GM12872 (cell line): ENCODE results near the gene RHOG.

ENCODE experiments used
- TF ChIP-seq, protein P1 (sequence below): IDR thresholded peaks from 3 replicates; pipeline ENCODE4 v1.5.1; 2011; ENCODE audit warnings: low read depth, mild to moderate bottlenecking, low read length, moderate library complexity; ENCODE audit not compliant: insufficient read depth

The RHOG gene

DNA sequence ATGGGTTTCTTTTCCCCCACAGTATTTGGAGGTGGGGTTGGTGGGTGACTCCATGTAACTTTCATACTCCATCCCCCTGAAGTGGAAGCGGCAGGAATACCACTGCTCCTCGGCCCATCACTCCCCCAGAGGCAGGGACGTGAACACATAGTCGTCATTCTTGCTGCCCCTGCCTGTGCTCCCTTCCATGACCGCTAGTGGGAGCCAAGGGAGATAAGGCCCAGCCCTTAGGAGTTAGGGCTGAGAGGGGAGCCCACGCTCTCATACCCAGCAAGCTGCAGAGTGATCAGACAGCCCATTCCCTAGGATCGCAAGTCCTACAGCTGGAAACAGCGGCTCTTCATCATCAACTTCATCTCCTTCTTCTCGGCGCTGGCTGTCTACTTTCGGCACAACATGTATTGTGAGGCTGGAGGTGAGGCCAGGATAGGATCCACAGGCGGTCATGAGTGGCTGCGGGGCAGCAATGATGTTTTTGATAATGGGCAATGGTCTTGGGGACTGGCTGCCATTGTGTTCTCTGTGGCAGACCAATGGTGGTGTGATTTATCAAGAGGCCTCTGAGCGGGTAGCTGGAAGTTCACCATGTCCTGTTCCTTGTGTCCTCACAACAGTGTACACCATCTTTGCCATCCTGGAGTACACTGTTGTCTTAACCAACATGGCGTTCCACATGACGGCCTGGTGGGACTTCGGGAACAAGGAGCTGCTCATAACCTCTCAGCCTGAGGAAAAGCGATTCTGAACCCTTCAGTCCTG, 15.9 kb downstream of the RHOG start:
- TF ChIP-seq, protein P1, sequence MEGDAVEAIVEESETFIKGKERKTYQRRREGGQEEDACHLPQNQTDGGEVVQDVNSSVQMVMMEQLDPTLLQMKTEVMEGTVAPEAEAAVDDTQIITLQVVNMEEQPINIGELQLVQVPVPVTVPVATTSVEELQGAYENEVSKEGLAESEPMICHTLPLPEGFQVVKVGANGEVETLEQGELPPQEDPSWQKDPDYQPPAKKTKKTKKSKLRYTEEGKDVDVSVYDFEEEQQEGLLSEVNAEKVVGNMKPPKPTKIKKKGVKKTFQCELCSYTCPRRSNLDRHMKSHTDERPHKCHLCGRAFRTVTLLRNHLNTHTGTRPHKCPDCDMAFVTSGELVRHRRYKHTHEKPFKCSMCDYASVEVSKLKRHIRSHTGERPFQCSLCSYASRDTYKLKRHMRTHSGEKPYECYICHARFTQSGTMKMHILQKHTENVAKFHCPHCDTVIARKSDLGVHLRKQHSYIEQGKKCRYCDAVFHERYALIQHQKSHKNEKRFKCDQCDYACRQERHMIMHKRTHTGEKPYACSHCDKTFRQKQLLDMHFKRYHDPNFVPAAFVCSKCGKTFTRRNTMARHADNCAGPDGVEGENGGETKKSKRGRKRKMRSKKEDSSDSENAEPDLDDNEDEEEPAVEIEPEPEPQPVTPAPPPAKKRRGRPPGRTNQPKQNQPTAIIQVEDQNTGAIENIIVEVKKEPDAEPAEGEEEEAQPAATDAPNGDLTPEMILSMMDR: peak; percentile 97

DNA sequence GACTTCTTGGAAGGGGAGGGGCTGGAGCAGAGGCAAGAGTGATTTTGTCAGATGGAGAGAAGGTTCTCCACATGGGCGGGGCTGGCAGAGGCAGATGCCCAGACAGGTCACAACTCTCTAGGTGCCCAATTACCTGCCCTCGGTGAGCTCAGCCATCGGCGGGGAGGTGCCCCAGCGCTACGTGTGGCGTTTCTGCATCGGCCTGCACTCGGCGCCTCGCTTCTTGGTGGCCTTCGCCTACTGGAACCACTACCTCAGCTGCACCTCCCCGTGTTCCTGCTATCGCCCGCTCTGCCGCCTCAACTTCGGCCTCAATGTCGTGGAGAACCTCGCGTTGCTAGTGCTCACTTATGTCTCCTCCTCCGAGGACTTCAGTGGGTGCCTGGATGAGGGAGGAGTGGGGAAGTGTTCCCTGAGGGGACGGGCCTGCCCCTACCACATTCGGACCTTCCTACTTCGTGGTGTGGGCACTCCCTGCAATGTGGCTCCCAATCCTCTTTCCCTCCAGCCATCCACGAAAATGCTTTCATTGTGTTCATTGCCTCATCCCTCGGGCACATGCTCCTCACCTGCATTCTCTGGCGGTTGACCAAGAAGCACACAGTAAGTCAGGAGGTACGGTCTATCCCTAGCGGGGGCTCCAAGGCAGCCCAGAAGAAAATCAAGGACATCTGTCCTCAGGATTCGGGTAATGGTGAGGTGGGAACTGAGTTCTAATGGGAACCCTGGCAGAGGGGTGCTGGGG, 16.8 kb downstream of the RHOG start:
- TF ChIP-seq, protein P1: no peak

DNA sequence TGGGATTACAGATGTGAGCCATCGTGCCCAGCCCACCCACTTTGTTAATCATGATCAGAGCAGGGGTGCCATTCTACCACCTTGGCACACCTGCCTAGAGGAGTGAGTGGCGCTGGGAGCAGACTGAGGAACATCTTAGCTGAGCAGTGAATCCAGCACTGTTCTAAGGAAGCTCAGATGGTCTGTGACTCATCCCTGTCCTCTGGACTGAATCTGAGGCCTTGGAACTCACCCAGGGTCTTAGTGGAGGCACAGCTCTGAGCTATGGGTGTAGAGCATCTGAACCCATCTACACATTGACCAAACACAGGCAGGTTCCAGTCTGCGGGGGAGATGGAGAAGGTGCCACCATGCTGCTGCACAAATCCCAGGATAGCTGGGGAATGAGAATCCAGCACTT, 17.5 kb downstream of the RHOG start:
- TF ChIP-seq, protein P1: no peak

DNA sequence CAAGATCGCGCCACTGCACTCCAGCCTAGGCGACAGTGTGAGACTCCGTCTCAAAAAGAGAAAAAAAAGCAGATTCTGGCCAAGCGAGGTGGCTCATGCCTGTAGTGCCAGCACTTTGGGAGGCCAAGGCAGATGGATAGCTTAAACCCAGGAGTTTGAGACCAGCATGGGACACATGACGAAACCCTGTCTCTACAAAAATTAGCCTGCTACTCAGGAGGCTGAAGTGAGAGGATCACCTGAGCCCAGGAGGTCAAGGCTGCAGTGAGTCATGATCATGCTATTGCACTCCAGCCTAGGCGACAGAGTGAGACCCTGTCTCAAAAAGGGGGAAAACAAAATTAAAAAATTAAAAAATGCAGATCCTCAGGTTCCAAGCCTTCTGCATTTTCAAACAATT, 18.4 kb downstream of the RHOG start:
- TF ChIP-seq, protein P1: no peak

DNA sequence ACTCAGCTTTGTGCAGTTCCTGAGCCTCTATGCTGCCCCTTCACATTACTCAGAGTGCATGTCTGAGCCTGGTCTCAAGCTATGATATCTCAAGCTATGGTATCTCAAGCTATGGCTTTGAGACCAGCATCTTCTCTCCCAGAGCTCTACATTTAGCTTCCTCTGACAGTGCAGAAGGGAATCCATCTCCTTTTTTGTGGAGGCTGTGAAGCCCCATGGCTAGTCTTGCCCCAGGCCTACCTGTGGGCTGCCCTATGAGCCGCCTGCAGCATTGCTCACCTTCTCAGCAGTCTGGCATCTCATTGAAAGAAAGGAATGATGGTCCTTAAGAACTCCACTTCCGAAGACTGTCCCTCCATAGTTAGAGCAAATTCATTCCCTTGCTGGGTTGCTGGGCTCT, 19.8 kb downstream of the RHOG start:
- TF ChIP-seq, protein P1: no peak

DNA sequence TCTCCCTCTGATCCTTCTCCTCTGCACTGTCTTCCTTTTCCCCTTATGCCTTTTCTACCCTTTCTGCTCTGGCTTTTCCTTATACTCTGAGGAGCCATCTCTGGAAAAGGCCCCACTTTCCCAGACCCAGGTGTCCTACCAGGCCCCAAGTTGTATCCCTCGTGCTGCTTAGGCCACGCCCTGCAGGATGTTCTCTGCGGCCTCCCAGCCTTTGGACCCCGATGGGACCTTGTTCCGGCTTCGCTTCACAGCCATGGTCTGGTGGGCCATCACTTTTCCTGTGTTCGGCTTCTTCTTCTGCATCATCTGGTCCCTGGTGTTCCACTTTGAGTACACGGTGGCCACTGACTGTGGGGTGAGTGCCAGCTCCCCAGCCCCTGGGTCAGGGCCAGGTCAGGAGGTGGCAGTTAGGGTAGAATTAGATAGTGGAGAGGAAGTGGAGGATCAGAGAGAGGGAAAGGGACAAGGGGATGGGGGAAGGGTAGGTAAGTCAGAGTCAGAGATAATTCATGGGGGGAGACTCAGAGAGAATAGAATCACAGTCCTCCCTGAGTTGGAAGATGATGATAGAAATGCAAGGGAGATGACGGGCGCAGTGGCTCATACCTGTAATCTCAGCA, 23.5 kb downstream of the RHOG start:
- TF ChIP-seq, protein P1: no peak

DNA sequence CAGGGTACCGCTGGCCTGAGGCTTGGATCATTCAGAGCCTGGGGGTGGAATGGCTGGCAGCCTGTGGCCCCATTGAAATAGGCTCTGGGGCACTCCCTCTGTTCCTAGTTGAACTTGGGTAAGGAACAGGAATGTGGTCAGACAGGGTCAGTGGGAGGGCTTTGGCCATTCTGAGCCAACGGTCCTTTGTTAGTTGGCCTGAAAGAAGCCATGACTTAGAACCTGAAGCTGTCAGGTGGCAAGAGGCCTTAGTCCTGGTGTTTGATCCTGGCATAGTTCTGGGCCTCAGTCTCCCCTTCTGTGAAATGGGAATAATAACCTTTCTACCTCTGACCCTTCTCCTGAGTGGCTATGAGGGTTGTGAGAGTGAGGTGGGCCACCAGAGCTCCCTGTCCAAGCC, 24.1 kb downstream of the RHOG start:
- TF ChIP-seq, protein P1: no peak
